TTC549 (cell line): Measurements from ENCODE around the gene HOXC10.

Source experiments
- FAIRE-seq: peaks from 2 replicates; lab custom pipeline; 2012; peaks lifted over from hg19 to GRCh38; lab: Jason Lieb, UNC

HOXC10 gene

DNA sequence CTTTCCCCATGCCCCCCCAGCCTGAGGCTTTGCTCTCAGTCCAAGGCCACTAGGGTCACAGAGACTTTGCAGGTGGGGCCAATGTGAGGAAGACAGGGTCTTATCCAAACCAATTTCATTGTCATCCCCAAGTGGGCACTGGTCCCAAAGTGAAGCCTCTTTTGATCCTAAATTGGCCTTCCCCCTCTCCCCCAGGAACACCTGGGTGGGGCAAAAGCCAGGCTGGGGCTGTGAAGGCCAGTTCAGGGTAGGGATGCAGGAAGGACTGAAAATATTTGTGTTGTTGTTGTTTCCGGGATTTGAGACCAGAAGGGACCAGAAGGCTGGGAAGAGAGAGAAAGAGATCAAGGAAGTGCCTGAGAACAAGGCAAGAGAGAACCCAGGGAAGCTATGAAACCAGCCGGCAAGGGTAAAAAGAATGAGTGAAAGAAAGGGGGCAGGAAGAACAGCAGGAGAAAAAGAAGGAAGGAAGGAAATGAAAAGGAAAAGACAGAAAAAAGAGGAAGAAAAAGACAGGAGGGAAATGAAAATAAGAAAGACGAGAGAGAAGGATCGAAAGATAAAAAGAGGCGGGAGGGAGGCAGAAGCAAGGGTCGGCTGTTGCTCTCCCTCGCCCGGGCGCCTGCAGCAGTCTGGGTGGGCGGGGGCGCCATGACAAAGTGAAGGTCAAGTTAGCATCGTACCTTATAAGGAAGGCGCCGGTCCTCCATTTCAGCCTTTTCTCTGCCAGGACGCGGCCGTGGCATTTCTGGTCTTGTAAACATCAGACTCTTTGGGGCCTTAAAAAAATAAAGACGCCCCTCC lies 19.5 kb upstream of the HOXC10 start:
- no peak for FAIRE-seq

DNA sequence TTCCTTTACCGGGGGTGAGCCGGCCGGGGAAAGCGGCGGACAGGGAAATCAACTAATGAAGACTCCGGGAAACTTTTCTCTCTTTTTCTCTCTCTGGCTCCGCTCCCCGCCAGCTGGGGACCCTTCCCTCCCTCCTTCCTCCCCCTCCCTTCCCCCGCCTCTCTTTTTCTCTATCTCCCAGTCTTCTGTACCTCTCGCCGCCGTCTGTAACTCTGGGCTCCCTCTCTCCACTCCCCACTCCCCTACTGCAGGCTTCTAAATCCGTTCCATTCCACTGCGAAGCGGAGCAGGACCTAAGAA lies 18.9 kb upstream of the HOXC10 start:
- FAIRE-seq: no peak

DNA sequence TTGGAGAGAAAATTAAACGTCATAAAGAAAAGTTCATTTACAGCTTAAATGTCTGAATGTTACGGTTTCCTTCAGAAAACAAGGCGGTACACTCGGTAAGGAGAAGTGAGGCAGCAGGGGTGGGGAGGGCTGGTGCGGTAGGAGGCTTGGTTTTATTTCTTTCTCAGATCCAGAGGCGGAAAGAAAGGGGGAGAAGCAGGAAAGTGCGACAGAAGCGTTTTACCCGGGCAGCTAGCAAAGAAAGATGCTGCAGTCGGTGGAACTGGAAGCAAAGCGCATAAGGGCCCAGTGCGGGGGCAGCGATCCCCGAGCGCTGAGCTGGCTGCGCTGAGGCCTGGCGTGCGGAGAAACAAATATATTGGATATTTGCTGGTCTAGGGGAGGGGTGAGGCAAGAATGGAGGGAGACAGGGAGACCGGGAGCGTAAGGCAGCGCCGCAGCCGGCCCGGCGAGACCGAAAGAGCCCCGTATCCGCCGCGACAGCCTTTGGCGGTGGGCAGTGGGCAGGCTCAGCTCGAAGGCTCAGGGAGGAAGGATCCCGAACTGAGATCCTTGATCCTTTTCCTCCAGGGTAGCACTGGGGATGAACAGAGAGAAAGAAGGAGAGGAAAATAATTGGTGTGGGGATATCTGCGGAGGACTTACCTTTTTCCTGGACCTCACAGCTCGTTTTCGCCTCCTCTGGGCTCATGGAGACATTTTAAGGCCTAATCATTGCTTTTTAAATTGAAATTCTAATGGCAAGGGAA lies 18.4 kb upstream of the HOXC10 start:
- FAIRE-seq: no peak

DNA sequence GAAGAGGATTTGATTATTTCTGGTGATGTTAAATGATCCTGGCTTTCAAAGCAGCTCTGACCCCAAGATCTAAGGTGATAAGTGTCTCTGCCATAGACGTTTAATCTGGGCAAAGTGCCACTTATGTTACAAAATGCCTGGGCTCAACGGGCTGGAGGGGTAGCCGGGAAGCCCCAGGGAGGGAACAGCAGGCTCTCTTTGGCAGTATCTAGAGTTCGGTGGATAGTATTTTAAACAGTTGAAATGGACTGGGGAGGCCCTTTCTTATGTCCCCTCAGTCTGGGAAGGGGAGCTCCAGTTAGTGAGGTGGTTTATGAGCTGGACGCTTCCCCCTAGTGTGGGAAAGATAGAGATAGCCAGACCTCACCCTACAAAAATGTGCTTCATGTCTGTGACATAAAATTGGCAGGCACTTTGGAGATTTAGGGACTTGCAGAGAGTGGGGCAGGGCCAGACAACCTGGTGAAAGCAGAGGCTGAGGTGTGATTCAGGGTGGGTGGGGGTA lies 17.5 kb upstream of the HOXC10 start:
- FAIRE-seq: no peak

DNA sequence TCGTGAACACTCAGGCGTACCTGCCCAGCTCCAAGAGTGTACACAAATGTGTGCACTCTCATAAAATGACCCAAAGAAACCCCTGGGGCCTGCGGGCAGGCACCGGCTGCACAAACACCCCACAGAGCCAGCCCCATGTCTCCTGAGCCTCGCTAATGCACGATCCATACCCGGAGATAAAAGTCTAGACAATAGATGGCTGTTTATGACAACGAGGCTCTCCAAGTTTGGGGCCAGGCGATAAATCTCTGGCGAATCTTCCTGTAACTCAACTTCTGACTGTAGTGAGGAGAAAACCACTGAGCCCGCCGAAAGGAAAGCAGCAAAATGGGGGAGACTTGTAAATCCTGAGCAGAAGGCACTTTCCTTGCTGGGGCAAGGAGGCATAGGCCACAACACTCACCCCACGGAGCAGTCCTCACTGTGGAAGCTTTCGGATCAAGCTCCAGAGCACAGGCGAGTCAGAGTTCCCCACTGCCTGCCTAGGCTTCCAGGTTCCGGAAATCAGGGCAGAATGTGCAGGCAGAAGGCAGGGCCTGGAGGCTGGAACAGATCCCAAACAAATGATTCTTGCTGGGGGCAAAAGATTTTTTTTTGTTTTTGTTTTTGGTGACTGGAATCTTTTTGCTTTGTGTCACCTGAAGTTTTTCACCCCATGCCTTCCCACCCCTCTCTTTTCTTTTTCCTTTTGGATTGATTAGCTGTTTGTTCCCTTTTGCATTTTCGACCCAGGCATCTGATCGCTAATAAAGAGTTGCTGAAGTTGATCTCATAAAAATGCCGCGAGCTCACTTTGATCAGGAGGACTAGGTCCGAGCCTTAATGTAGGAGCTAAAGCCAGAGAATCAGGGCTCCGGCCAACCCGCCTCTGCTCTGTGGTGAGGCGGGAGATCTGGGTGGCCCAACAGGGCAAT lies 16.5 kb upstream of the HOXC10 start:
- FAIRE-seq: no peak

DNA sequence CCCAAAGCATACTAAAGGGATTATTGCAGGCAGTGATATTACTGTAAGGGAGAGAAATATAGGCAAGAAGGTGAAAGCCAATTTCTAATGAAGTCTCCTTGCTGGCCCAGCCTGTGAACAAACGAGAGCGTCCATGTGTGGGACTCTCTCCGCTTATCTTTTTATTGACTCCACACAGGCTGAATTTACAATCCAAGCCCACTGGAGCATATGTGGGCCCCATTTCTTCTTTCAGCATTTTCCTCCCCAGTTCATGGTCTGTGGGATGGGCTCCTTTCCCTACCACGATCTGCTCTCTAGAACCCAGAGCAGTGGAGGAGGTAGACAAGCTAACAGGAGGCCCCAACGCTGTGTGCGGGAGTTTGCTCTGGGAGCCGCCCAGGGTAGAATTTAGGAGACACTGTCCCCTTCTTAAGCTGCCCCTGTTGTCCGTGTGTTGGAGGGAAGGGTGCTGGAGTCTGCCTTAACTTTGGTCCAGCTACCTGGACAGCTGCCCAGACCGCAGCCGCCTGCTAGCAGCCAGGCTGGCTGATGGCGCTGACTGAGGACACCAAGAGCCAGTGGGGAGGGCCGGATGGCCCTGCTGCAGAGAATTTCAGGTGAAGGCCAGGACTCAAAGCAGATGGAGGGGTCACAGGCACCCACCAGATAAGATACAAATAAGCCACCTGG lies 15.2 kb upstream of the HOXC10 start:
- no peak for FAIRE-seq

DNA sequence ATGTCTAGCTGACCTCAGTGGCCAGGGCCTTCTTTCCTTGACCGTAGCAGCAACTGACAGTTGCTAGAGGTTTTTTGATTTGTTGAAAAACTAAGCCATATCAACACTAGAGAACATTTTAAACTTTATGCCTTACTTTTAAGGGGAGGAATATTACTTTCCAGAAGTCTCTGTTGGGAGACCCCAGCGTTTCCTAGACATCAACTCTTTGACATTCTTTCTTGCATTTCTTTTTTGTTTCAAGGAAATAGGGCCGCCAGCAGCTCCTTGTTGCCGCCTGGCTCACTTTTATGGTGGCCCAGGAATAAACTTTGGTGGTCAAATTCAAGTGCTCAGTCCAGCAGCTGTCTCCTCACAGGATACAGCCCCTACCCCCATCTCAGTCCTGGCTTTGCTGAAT lies 14.5 kb upstream of the HOXC10 start:
- no peak for FAIRE-seq

DNA sequence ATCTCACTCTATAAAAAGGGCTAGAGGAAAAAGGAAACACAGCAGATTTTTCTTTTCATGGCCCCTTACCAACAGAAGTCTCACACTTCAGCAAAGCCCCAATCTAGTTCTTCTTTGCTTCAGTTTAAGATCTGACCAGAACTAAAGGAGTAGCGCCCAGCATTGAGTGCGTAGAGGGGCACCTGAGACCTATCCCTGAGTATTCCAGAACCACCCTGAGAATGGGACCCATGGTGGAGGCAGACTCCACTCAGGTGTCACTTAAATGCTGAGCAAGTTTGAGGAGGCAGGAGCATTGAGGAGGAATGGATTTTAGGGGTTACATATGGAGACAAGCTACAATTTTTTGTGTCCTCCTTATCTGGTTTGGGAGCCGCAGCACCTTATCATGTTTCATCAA lies 13.8 kb upstream of the HOXC10 start:
- no peak for FAIRE-seq

DNA sequence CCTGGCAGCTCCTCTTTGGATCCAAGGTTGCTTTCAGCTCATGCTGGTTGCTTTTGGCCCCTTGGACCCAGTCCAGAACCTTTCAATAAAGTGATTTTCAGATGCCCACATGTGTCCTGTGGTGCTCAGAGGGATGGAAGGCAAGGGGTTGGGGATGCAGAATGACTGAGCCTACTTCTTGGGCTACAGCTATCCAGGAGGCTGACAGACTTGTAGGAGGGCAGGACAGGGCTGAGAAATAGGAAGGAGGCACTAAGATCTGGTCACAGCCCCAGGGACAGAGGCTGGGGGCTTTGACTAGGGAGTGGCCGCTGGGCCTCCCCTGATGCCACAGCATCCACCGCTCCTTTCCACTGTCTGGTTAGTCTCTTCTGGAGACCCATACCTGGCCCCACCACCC lies 13.3 kb upstream of the HOXC10 start:
- FAIRE-seq: no peak

DNA sequence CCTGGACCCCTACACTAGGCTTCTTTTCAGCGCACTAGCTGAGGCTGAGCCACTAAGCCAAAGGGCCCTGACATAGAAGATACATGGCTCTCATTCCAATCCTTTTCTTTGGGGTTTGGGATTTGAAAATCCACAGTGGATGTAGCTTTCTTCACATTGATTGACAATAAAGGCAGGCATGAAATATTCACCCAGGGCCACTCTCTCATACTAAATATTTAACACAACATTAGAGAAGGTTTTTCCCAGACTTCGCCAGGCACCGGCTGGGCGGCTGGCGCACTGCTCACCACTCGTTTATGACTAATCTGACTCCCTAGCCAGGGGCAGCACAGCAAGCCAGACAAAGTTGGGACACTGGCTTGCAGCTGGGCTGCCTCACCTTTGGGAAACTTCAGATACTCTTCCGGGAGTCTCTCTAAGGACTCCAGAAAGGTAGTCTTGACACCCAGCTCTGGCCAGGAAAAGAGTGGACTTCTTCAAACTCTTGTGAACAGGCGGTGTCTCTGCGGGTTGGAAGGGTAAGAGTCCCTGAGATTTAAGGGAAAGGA lies 12.7 kb upstream of the HOXC10 start:
- no peak for FAIRE-seq

DNA sequence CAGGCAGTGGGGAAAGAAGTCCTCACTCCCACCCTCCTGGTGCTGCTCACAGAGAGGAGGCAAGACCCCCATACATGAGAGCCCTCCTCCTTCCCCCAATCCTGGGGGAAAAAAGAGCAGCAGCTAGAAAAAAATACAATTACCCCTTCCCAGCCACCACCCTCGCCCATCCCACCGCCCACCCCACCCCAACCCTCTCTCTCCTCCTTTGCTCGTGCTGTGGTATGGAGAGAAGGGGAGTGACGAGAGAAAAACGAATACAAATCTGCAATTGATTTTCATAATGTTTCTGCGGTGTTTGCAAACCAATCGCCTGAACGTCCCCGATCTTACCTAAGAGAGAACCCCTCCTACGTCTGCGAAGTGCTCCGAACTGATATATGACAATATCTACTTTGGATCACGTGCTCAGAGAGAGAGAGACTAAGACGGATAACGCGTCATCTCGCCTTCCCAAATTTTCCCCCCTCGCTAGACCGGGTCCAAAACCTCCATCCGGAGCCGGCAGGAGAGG lies 12.2 kb upstream of the HOXC10 start, which contains the start of gene HOXC11:
HOXC11 (plus strand) TSS at position 405 of the 514 bp plus-strand sequence. CDS start 116 bp downstream, outside the sequence.
- FAIRE-seq: no peak

DNA sequence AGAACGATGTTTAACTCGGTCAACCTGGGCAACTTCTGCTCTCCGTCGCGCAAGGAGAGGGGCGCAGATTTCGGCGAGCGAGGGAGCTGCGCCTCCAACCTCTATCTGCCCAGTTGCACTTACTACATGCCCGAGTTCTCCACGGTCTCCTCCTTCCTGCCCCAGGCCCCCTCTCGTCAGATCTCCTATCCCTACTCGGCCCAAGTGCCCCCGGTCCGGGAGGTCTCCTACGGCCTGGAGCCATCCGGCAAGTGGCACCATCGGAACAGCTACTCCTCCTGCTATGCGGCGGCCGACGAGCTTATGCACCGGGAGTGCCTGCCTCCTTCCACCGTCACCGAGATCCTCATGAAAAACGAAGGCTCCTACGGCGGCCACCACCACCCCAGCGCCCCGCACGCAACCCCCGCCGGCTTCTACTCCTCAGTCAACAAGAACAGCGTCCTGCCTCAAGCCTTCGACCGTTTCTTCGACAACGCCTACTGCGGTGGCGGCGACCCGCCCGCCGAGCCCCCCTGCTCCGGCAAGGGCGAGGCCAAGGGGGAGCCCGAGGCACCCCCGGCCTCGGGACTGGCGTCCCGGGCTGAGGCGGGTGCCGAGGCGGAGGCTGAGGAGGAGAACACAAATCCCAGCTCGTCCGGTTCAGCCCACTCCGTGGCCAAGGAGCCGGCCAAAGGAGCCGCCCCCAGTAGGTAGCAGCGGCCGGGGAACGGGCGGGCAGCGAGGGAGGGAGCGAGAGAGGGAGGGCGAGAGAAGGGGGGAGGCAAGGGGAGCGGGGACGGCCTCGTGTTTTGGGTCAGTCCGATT lies 11.5 kb upstream of the HOXC10 start:
- no peak for FAIRE-seq

DNA sequence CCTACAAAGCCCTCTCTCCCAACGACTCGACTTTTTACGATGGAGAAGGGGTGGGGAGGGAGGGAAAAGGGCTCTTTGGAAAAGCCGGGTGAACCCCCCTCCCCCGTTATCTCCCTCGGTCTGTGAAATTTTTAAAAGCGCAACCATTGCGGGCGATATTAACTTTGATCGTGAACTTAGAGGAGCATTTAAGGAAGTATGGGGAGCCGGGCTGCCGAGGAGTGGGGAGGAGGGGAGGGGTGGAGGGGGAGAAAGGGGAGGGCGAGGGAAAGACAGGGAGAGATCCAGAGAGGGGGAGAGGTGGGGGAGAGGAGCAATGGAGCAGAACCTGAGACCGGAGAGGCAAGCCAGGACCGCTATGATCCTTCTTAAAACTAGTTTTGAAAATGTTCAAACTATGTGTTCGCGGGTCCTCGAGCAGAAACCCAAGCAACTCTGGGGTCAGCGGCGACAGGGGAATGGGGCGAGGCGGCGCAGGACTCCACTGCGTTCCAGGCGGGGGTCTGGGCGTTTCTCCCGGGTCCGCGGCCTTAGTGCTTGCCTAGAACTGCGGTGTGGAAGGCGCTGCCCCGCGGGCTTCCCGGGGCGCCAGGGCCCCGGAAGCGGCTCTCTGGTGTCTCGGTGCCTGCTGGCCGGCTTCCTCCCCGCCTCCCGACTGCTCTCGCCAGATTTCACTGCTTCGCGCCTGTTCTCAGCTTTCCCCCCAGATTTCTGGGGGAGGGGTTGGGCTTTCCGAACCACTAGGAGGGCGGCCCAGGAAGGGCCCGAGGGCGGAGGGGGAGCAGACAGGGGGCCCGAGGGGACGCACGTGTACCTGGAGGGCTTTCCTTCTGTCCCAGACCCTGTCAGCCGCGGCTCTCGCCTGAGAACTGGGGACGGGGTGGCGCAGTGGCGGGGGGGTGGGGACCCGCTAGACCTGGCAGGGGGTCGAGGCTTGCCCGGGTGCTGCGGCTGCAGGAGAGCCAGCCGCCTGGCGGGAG lies 10.6 kb upstream of the HOXC10 start, which contains the start of gene HOTAIR:
HOTAIR (minus strand) TSS at position 871 of the 980 bp plus-strand sequence.
- FAIRE-seq: no peak

DNA sequence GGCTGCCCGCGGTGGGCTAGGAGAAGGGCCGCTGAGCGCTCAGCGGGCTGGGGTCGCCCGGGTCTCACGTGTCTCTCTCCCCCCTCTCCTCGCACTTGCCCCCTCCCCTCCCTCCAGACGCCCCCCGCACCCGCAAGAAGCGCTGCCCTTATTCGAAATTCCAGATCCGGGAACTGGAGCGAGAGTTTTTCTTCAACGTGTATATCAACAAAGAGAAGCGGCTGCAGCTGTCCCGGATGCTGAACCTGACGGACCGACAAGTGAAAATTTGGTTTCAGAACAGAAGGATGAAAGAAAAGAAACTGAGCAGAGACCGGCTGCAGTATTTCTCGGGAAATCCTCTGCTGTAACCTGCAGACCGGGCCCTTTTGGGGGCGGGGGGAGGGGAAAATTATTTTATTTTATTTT lies 9.9 kb upstream of the HOXC10 start:
- no peak for FAIRE-seq

DNA sequence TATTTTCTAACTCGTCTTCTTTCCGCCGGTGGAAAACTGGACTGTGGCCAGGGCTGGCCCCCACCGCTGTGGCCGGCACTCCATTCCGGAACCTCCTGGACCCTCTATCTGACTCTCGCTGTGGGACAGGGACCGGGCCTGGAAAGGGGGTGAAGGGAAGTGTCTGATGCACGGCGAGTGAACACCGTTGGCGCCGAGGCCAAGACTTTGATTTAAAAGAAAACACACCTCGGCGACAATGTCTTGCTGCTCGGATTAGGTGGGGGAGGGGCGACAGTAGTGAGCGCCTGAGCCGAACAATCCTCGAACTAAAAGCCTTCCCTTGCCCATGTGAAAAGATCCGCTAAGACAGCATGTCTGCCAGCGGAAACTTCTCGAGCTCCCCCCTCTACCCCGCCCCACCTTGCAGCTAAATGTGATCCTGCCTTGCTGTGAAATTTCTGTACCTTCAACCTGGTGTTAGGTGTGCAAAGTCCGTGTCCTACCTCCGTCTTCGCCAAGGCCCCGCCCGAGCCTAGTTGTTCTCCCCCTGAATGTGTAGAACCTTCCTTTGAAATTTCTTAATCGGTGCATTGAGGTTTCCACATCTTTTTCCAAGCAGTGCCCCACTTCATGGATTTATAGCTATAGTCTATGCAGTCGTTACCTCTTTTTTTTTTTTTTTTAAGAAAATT lies 9.3 kb upstream of the HOXC10 start:
- FAIRE-seq: no peak

DNA sequence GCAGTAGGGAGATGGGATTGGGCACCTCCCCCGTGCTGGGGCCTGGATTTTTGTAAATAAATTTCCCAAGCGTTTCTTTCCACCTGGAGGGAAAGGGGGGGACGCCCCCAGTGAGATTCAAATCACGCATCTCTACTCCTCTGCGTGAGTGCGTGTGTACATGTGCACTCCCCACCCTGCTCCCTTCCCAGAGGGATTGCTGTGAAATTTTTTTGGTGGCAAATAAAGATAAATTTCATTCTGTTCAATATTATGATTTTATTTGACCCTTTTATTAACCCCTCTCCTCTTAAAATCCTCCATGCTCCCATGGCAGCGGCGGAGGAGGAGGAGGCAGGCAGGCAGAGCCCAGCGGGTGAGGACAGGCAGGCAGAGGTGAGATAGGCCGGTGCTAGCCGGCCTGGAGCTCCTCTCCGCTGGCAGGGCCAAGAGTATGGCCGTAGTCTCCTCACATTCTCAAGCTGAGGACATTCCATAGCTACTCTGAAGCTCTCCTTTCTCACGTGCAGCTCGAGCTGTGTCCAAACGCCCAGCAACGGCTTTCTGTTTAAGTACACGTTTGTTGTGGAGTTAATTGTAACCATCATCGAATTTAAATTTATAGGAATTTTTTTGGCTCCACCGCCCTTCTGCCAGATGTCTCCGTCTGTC lies 8.6 kb upstream of the HOXC10 start:
- no peak for FAIRE-seq

DNA sequence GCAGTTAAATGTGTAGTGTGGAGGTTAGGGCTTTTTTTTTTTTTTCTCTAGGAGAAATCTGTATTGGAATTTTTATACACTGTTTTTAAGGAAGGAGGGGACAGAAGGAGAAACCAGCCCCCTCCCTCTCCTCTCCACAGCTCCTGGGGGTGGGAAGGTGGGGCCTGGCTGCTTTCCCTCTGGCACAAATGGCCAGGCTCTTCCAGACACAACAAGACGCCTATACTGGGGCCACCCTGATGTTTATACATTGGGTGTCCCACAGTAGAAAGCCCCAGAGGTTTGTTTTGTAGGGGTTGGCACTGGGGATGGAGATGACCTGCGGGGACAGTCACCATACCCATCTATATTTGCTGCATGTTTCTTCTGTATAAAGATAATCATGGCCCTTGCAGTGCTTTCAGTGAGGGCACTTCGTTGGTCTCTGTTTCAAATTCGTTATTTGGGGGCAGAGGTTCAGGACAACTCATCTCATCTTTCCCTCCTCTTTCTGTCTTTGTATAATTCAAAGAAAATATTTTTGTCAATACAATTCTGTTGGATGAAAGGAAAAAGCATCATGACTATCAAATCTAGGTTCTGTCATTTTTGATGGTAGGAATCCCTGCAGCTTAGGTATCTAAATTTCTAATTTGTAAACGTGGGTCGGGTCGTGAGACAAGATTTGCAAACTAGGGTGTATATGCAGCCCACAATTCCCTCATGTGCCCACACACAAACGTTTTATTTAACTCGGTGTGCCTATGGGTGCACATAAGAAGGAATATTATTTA lies 7.9 kb upstream of the HOXC10 start:
- FAIRE-seq: no peak
